HEK293 (cell line): ENCODE results near the gene PRRC2C.

ENCODE experiments used
- GLIS2 ChIP-seq: fragments of 450-650 bp; formaldehyde crosslinking; IDR thresholded peaks from 2 replicates; pipeline ENCODE4 v1.5.1; 2016; ENCODE audit warnings: missing biosample characterization, missing genetic modification characterization
- KLF1 ChIP-seq: fragments of 450-650 bp; formaldehyde crosslinking; IDR thresholded peaks from 2 replicates; pipeline ENCODE4 v1.5.1; 2016; ENCODE audit warnings: missing biosample characterization, missing genetic modification characterization
- MEIS1 ChIP-seq: sonication (generic); formaldehyde crosslinking; IDR thresholded peaks from 2 replicates; pipeline ENCODE4 v1.8.1; 2022; ENCODE audit warnings: missing genetic modification reagents, mild to moderate bottlenecking, borderline replicate concordance
- SP7 ChIP-seq: fragments of 450-650 bp; formaldehyde crosslinking; IDR thresholded peaks from 2 replicates; pipeline ENCODE4 v1.5.1; 2016; ENCODE audit warnings: missing biosample characterization, missing genetic modification characterization
- ZBTB48 ChIP-seq: fragments of 450-650 bp; formaldehyde crosslinking; IDR thresholded peaks from 2 replicates; pipeline ENCODE4 v1.5.1; 2016; ENCODE audit warnings: missing biosample characterization, missing genetic modification characterization
- ZBTB8A ChIP-seq: fragments of 450-650 bp; formaldehyde crosslinking; IDR thresholded peaks from 2 replicates; pipeline ENCODE4 v1.5.1; 2016; ENCODE audit warnings: missing biosample characterization, missing genetic modification characterization
- ZFHX2 ChIP-seq: fragments of 450-650 bp; formaldehyde crosslinking; conservative IDR thresholded peaks from 2 replicates; pipeline ENCODE4 v1.5.1; 2016; ENCODE audit warnings: missing biosample characterization, missing genetic modification characterization
- ZNF184 ChIP-seq: fragments of 450-650 bp; IDR thresholded peaks from 2 replicates; pipeline ENCODE4 v1.5.1; 2018; ENCODE audit warnings: missing biosample characterization, mild to moderate bottlenecking, missing genetic modification characterization
- ZNF239 ChIP-seq: fragments of 450-650 bp; formaldehyde crosslinking; IDR thresholded peaks from 2 replicates; pipeline ENCODE4 v1.5.1; 2016; ENCODE audit warnings: missing biosample characterization, missing genetic modification characterization
- ZNF394 ChIP-seq: fragments of 450-650 bp; formaldehyde crosslinking; IDR thresholded peaks from 2 replicates; pipeline ENCODE4 v1.5.1; 2016; ENCODE audit warnings: missing biosample characterization, missing genetic modification characterization, mild to moderate bottlenecking, moderate library complexity, borderline replicate concordance
- ZNF48 ChIP-seq: fragments of 450-650 bp; formaldehyde crosslinking; IDR thresholded peaks from 2 replicates; pipeline ENCODE4 v1.5.1; 2016; ENCODE audit warnings: missing biosample characterization, missing genetic modification characterization
- ZNF501 ChIP-seq: fragments of 450-650 bp; formaldehyde crosslinking; IDR thresholded peaks from 2 replicates; pipeline ENCODE4 v1.5.1; 2016; ENCODE audit warnings: missing biosample characterization, missing genetic modification characterization
- ZNF530 ChIP-seq: fragments of 450-650 bp; formaldehyde crosslinking; IDR thresholded peaks from 2 replicates; pipeline ENCODE4 v1.5.1; 2016; ENCODE audit warnings: low read depth, missing biosample characterization, missing genetic modification characterization
- ZNF544 ChIP-seq: fragments of 450-650 bp; formaldehyde crosslinking; IDR thresholded peaks from 2 replicates; pipeline ENCODE4 v1.5.0; 2017; ENCODE audit warnings: missing biosample characterization, missing genetic modification characterization
- ZNF621 ChIP-seq: fragments of 450-650 bp; formaldehyde crosslinking; IDR thresholded peaks from 2 replicates; pipeline ENCODE4 v1.5.1; 2017; ENCODE audit warnings: missing biosample characterization, missing genetic modification characterization
- ZNF629 ChIP-seq: fragments of 450-650 bp; formaldehyde crosslinking; IDR thresholded peaks from 2 replicates; pipeline ENCODE4 v1.5.1; 2017; ENCODE audit warnings: missing biosample characterization, missing genetic modification characterization
- ZNF664 ChIP-seq: fragments of 450-650 bp; formaldehyde crosslinking; IDR thresholded peaks from 2 replicates; pipeline ENCODE4 v1.5.1; 2016; ENCODE audit warnings: missing biosample characterization, missing genetic modification characterization
- ZNF707 ChIP-seq: fragments of 450-650 bp; formaldehyde crosslinking; IDR thresholded peaks from 2 replicates; pipeline ENCODE4 v1.5.1; 2016; ENCODE audit warnings: missing biosample characterization, missing genetic modification characterization
- ZNF792 ChIP-seq: fragments of 450-650 bp; formaldehyde crosslinking; IDR thresholded peaks from 2 replicates; pipeline ENCODE4 v1.5.1; 2016; ENCODE audit warnings: missing biosample characterization, missing genetic modification characterization
- TF ChIP-seq, protein P1 (sequence below): fragments of 450-650 bp; formaldehyde crosslinking; IDR thresholded peaks from 2 replicates; pipeline ENCODE4 v1.5.1; 2017; ENCODE audit warnings: missing biosample characterization, missing genetic modification characterization
- TF ChIP-seq, protein P2 (sequence below): fragments of 450-650 bp; formaldehyde crosslinking; IDR thresholded peaks from 2 replicates; pipeline ENCODE4 v1.5.1; 2016; ENCODE audit warnings: missing biosample characterization, missing genetic modification characterization
- TF ChIP-seq, protein P3 (sequence below): IDR thresholded peaks from 2 replicates; pipeline ENCODE4 v1.6.1; 2011; ENCODE audit warnings: mild to moderate bottlenecking, low read depth, low read length, borderline replicate concordance
- TF ChIP-seq, protein P4 (sequence below): fragments of 450-650 bp; formaldehyde crosslinking; IDR thresholded peaks from 2 replicates; pipeline ENCODE4 v1.5.1; 2016; ENCODE audit warnings: missing biosample characterization, missing genetic modification characterization
- TF ChIP-seq, protein P5 (sequence below): fragments of 450-650 bp; formaldehyde crosslinking; IDR thresholded peaks from 2 replicates; pipeline ENCODE4 v1.5.1; 2016; ENCODE audit warnings: missing biosample characterization, missing genetic modification characterization
- TF ChIP-seq, protein P6 (sequence below): fragments of 450-650 bp; formaldehyde crosslinking; IDR thresholded peaks from 2 replicates; pipeline ENCODE4 v1.5.1; 2016; ENCODE audit warnings: missing biosample characterization, missing genetic modification characterization
- TF ChIP-seq, protein P7 (sequence below): fragments of 450-650 bp; formaldehyde crosslinking; IDR thresholded peaks from 2 replicates; pipeline ENCODE4 v1.5.1; 2016; ENCODE audit warnings: missing biosample characterization, missing genetic modification characterization

Gene PRRC2C

DNA sequence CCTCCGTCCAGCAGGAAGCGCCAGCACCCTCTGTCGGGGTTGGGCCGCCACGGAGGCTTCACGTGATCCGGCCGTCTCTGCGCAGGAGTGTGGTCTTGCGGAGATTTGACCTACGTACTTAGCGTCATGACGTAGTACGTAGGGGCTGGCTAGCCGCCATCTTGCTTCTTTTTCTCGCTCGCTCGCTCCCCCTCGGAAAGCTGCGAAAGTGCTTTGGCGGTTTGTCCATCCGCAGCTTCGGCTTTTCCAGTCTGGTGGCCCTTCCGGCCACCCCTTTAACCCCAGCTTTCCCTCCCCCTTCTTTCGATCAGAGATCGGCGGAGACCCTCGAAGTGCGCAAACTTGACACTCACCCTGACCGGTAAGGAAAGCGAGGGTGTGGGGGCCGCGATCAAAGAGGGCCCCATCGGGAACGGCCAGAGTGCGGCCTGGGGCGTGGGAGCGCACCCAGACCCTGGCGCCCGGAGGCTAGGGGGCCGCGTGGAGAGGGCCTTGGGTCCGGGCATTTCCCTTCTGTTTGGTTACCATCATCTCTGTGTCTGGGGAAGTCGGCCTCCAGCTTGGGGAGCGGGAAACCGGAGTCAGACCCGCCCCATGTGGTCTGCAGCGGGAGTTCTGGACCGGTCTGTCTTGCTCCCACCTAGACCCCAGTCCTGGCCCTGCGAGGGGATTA lies at the start of gene PRRC2C (continued):
- TF ChIP-seq, protein P1, sequence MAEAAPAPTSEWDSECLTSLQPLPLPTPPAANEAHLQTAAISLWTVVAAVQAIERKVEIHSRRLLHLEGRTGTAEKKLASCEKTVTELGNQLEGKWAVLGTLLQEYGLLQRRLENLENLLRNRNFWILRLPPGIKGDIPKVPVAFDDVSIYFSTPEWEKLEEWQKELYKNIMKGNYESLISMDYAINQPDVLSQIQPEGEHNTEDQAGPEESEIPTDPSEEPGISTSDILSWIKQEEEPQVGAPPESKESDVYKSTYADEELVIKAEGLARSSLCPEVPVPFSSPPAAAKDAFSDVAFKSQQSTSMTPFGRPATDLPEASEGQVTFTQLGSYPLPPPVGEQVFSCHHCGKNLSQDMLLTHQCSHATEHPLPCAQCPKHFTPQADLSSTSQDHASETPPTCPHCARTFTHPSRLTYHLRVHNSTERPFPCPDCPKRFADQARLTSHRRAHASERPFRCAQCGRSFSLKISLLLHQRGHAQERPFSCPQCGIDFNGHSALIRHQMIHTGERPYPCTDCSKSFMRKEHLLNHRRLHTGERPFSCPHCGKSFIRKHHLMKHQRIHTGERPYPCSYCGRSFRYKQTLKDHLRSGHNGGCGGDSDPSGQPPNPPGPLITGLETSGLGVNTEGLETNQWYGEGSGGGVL: no peak
- no peak for TF ChIP-seq ZNF544
- TF ChIP-seq, protein P2, sequence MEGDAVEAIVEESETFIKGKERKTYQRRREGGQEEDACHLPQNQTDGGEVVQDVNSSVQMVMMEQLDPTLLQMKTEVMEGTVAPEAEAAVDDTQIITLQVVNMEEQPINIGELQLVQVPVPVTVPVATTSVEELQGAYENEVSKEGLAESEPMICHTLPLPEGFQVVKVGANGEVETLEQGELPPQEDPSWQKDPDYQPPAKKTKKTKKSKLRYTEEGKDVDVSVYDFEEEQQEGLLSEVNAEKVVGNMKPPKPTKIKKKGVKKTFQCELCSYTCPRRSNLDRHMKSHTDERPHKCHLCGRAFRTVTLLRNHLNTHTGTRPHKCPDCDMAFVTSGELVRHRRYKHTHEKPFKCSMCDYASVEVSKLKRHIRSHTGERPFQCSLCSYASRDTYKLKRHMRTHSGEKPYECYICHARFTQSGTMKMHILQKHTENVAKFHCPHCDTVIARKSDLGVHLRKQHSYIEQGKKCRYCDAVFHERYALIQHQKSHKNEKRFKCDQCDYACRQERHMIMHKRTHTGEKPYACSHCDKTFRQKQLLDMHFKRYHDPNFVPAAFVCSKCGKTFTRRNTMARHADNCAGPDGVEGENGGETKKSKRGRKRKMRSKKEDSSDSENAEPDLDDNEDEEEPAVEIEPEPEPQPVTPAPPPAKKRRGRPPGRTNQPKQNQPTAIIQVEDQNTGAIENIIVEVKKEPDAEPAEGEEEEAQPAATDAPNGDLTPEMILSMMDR: peak; percentile 80
- peak; percentile 30; the same call in 1 of the 2 replicates for TF ChIP-seq ZFHX2 (tag by site-specific recombination)
- peak; percentile 56; the same call in 1 of the 2 replicates for TF ChIP-seq SP7 (tag by site-specific recombination)
- TF ChIP-seq, protein P3, sequence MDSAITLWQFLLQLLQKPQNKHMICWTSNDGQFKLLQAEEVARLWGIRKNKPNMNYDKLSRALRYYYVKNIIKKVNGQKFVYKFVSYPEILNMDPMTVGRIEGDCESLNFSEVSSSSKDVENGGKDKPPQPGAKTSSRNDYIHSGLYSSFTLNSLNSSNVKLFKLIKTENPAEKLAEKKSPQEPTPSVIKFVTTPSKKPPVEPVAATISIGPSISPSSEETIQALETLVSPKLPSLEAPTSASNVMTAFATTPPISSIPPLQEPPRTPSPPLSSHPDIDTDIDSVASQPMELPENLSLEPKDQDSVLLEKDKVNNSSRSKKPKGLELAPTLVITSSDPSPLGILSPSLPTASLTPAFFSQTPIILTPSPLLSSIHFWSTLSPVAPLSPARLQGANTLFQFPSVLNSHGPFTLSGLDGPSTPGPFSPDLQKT: no peak
- TF ChIP-seq ZNF621 (tag by site-specific recombination): no peak
- TF ChIP-seq, protein P4, sequence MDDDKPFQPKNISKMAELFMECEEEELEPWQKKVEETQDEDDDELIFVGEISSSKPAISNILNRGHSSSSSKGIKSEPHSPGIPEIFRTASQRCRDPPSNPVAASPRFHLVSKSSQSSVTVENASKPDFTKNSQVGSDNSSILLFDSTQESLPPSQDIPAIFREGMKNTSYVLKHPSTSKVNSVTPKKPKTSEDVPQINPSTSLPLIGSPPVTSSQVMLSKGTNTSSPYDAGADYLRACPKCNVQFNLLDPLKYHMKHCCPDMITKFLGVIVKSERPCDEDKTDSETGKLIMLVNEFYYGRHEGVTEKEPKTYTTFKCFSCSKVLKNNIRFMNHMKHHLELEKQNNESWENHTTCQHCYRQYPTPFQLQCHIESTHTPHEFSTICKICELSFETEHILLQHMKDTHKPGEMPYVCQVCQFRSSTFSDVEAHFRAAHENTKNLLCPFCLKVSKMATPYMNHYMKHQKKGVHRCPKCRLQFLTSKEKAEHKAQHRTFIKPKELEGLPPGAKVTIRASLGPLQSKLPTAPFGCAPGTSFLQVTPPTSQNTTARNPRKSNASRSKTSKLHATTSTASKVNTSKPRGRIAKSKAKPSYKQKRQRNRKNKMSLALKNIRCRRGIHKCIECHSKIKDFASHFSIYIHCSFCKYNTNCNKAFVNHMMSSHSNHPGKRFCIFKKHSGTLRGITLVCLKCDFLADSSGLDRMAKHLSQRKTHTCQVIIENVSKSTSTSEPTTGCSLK (tag by site-specific recombination): no peak
- no peak; the same call in 1 of the 2 replicates for TF ChIP-seq ZNF394 (tag by site-specific recombination)
- TF ChIP-seq, protein P5, sequence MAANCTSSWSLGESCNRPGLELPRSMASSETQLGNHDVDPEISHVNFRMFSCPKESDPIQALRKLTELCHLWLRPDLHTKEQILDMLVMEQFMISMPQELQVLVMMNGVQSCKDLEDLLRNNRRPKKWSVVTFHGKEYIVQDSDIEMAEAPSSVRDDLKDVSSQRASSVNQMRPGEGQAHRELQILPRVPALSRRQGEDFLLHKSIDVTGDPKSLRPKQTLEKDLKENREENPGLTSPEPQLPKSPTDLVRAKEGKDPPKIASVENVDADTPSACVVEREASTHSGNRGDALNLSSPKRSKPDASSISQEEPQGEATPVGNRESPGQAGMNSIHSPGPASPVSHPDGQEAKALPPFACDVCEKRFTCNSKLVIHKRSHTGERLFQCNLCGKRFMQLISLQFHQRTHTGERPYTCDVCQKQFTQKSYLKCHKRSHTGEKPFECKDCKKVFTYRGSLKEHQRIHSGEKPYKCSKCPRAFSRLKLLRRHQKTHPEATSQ (tag by site-specific recombination): peak; percentile 59; the same call in 1 of the 2 replicates
- TF ChIP-seq ZNF239: no peak
- TF ChIP-seq ZBTB48 (tag by site-specific recombination): no peak
- TF ChIP-seq ZNF707: no peak
- no peak for TF ChIP-seq ZNF184 (tag by site-specific recombination)
- TF ChIP-seq KLF1 (tag by site-specific recombination): no peak; the same call in 1 of the 2 replicates
- TF ChIP-seq, protein P6, sequence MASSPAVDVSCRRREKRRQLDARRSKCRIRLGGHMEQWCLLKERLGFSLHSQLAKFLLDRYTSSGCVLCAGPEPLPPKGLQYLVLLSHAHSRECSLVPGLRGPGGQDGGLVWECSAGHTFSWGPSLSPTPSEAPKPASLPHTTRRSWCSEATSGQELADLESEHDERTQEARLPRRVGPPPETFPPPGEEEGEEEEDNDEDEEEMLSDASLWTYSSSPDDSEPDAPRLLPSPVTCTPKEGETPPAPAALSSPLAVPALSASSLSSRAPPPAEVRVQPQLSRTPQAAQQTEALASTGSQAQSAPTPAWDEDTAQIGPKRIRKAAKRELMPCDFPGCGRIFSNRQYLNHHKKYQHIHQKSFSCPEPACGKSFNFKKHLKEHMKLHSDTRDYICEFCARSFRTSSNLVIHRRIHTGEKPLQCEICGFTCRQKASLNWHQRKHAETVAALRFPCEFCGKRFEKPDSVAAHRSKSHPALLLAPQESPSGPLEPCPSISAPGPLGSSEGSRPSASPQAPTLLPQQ: peak; percentile 40; the same call in 1 of the 2 replicates
- TF ChIP-seq GLIS2 (tag by site-specific recombination): peak; percentile 94
- peak; percentile 94 for TF ChIP-seq ZNF629 (tag by site-specific recombination)
- TF ChIP-seq, protein P7, sequence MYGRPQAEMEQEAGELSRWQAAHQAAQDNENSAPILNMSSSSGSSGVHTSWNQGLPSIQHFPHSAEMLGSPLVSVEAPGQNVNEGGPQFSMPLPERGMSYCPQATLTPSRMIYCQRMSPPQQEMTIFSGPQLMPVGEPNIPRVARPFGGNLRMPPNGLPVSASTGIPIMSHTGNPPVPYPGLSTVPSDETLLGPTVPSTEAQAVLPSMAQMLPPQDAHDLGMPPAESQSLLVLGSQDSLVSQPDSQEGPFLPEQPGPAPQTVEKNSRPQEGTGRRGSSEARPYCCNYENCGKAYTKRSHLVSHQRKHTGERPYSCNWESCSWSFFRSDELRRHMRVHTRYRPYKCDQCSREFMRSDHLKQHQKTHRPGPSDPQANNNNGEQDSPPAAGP (tag by site-specific recombination): 0 out of 2 replicates have a peak, but pooled peaks have one; percentile 33
- TF ChIP-seq ZNF501: 0 out of 2 replicates have a peak, but pooled peaks have one; percentile 70
- TF ChIP-seq MEIS1: no peak
- no peak for TF ChIP-seq ZNF664 (tag by site-specific recombination)
- no peak; the same call in 1 of the 2 replicates for TF ChIP-seq ZBTB8A
- TF ChIP-seq ZNF530 (tag by site-specific recombination): no peak
- TF ChIP-seq ZNF792: 0 out of 2 replicates have a peak, but pooled peaks have one; percentile 37
- no peak for TF ChIP-seq ZNF48 (tag by site-specific recombination)
